Measurements from ENCODE around the gene FAM89A. TPM values are rescaled to one million over a fixed set of nuclear protein-coding genes. Genes with fewer than 3 reads are reported as not detected.

The FAM89A gene
- total and polyA plus RNA-seq, 2 donors (not counting 1 experiment from before 2014, with no cell fraction given) = 6.8 to 12.0 TPM

- Histone ChIP-seq H3K4me1 (ENCODE audit: control insufficient read depth, extremely low read depth, insufficient read depth, low read length) (no peaks in the 10 kb centered on the region), H3K36me3 (ENCODE audit: control insufficient read depth, insufficient read depth, low read length) (no peaks in the 10 kb centered on the region), H3K27me3 (ENCODE audit: control insufficient read depth, insufficient read depth, low read length) (no peaks in the 10 kb centered on the region), H3K9ac (ENCODE audit: insufficient read depth, low read length) (no peak overlapping the region), H3K4me3 (replicated peaks in 1 of 4; ENCODE audit: control extremely low read depth in 1 of 4, insufficient read depth in 1 of 4, low read depth in 3 of 4, low read length in 4 of 4) (no peak overlapping the region), H3K79me2 (ENCODE audit: control insufficient read depth, insufficient read depth, low read length) (no peaks in the 10 kb centered on the region), H4K20me1 (ENCODE audit: control insufficient read depth, extremely low read depth, insufficient read depth, low read length) (no peaks in the 10 kb centered on the region), H2AFZ (ENCODE audit: low read length) (no peak overlapping the region), H3K4me2 (ENCODE audit: extremely low read depth, insufficient read depth, low read length) (no peak overlapping the region), H3K27ac (ENCODE audit: insufficient read depth, low read length) (no peak overlapping the region), H3K9me3 (ENCODE audit: control insufficient read depth, insufficient read depth, low read depth, low read length) (no peaks in the 10 kb centered on the region)
- no peak for DNase-seq (ENCODE audit: low read depth in 2 of 2)
- TF ChIP-seq CTCF (conservative IDR thresholded peaks at IDR 0.05 in 1 of 2, IDR thresholded peaks at IDR 0.05 in 1 of 2; ENCODE audit: low read depth in 1 of 2, low read length in 2 of 2) = no peak
- no peak for TF ChIP-seq EZH2 (IDR thresholded peaks at IDR 0.05; ENCODE audit: low read length, missing control alignments)
Observed at GRCh38 chr1:231021540-231022031, 18.5 kb downstream of the FAM89A start.

- H3K27me3 ChIP-seq (ENCODE audit: control insufficient read depth, insufficient read depth, low read length) = no peaks in the 10 kb centered on the region
- H3K4me1 ChIP-seq (ENCODE audit: control insufficient read depth, extremely low read depth, insufficient read depth, low read length) = no peaks in the 10 kb centered on the region
- no peaks in the 10 kb centered on the region for H3K36me3 ChIP-seq (ENCODE audit: control insufficient read depth, insufficient read depth, low read length)
- H3K9me3 ChIP-seq (ENCODE audit: control insufficient read depth, insufficient read depth, low read depth, low read length) = no peaks in the 10 kb centered on the region
- H3K27ac ChIP-seq (ENCODE audit: insufficient read depth, low read length) = no peak overlapping the region
- no peak overlapping the region for H2AFZ ChIP-seq (ENCODE audit: low read length)
- TF ChIP-seq EZH2 (IDR thresholded peaks at IDR 0.05; ENCODE audit: low read length, missing control alignments) (no peak), CTCF (conservative IDR thresholded peaks at IDR 0.05 in 1 of 2, IDR thresholded peaks at IDR 0.05 in 1 of 2; ENCODE audit: low read depth in 1 of 2, low read length in 2 of 2) (no peak)
- H3K9ac ChIP-seq (ENCODE audit: insufficient read depth, low read length) = no peak overlapping the region
- H4K20me1 ChIP-seq (ENCODE audit: control insufficient read depth, extremely low read depth, insufficient read depth, low read length) = no peaks in the 10 kb centered on the region
- no peaks in the 10 kb centered on the region for H3K79me2 ChIP-seq (ENCODE audit: control insufficient read depth, insufficient read depth, low read length)
- DNase-seq (ENCODE audit: low read depth in 2 of 2) = peak in 1 of 2 donors; percentile 12
- no peak overlapping the region for H3K4me3 ChIP-seq (replicated peaks in 1 of 4; ENCODE audit: control extremely low read depth in 1 of 4, insufficient read depth in 1 of 4, low read depth in 3 of 4, low read length in 4 of 4)
- H3K4me2 ChIP-seq (ENCODE audit: extremely low read depth, insufficient read depth, low read length) = no peak overlapping the region
Observed at GRCh38 chr1:231020816-231021215, 19.2 kb downstream of the FAM89A start.

GRCh38 chr1:231020139-231020601, 19.9 kb downstream of the FAM89A start:
- DNase-seq (ENCODE audit: low read depth in 2 of 2) = no peak
- no peaks in the 10 kb centered on the region for H3K36me3 ChIP-seq (ENCODE audit: control insufficient read depth, insufficient read depth, low read length)

More at GRCh38 chr1:231020139-231020601, 19.9 kb downstream of the FAM89A start:
- Histone ChIP-seq H3K9ac (ENCODE audit: insufficient read depth, low read length) (no peak overlapping the region), H3K27me3 (ENCODE audit: control insufficient read depth, insufficient read depth, low read length) (no peaks in the 10 kb centered on the region), H3K4me3 (replicated peaks in 1 of 4; ENCODE audit: control extremely low read depth in 1 of 4, insufficient read depth in 1 of 4, low read depth in 3 of 4, low read length in 4 of 4) (no peak overlapping the region), H3K79me2 (ENCODE audit: control insufficient read depth, insufficient read depth, low read length) (no peaks in the 10 kb centered on the region), H3K9me3 (ENCODE audit: control insufficient read depth, insufficient read depth, low read depth, low read length) (no peaks in the 10 kb centered on the region), H2AFZ (ENCODE audit: low read length) (no peak overlapping the region), H3K4me2 (ENCODE audit: extremely low read depth, insufficient read depth, low read length) (no peak overlapping the region), H3K27ac (ENCODE audit: insufficient read depth, low read length) (no peak overlapping the region), H3K4me1 (ENCODE audit: control insufficient read depth, extremely low read depth, insufficient read depth, low read length) (no peaks in the 10 kb centered on the region), H4K20me1 (ENCODE audit: control insufficient read depth, extremely low read depth, insufficient read depth, low read length) (no peaks in the 10 kb centered on the region)
- no peak for TF ChIP-seq EZH2 (IDR thresholded peaks at IDR 0.05; ENCODE audit: low read length, missing control alignments)
- no peak for TF ChIP-seq CTCF (conservative IDR thresholded peaks at IDR 0.05 in 1 of 2, IDR thresholded peaks at IDR 0.05 in 1 of 2; ENCODE audit: low read depth in 1 of 2, low read length in 2 of 2)

Measured in fibroblast of lung (primary cell).